ENCODE measurements around the gene ZNF609.

ZNF609 gene

GRCh38 chr15:64712353-64712752, 252.0 kb downstream of the ZNF609 start:
- no peak overlapping the region for H3K4me3 ChIP-seq (replicated peaks in 1 of 2; ENCODE audit: low read depth in 2 of 2, low read length in 2 of 2)
- no peak for TF ChIP-seq CTCF (IDR thresholded peaks at IDR 0.05; ENCODE audit: low read depth, low read length)
- no peak for DNase-seq (ENCODE audit: low read depth in 2 of 2)

GRCh38 chr15:64713592-64713991, 253.2 kb downstream of the ZNF609 start:
- no peak for TF ChIP-seq CTCF (IDR thresholded peaks at IDR 0.05; ENCODE audit: low read depth, low read length)
- no peak for DNase-seq (ENCODE audit: low read depth in 2 of 2)
- no peak overlapping the region for H3K4me3 ChIP-seq (replicated peaks in 1 of 2; ENCODE audit: low read depth in 2 of 2, low read length in 2 of 2)

- no peak for DNase-seq (ENCODE audit: low read depth in 2 of 2)
- H3K4me3 ChIP-seq (replicated peaks in 1 of 2; ENCODE audit: low read depth in 2 of 2, low read length in 2 of 2), result no peak overlapping the region
- TF ChIP-seq CTCF (IDR thresholded peaks at IDR 0.05; ENCODE audit: low read depth, low read length), result no peak
Measured at GRCh38 chr15:64716452-64716851, 256.1 kb downstream of the ZNF609 start.

GRCh38 chr15:64717130-64717529, 256.8 kb downstream of the ZNF609 start:
- no peak overlapping the region for H3K4me3 ChIP-seq (replicated peaks in 1 of 2; ENCODE audit: low read depth in 2 of 2, low read length in 2 of 2)
- TF ChIP-seq CTCF (IDR thresholded peaks at IDR 0.05; ENCODE audit: low read depth, low read length), result no peak
- no peak for DNase-seq (ENCODE audit: low read depth in 2 of 2)

GRCh38 chr15:64717735-64718495, 257.5 kb downstream of the ZNF609 start:
- no peak for TF ChIP-seq CTCF (IDR thresholded peaks at IDR 0.05; ENCODE audit: low read depth, low read length)
- no peak for DNase-seq (ENCODE audit: low read depth in 2 of 2)
- H3K4me3 ChIP-seq (replicated peaks in 1 of 2; ENCODE audit: low read depth in 2 of 2, low read length in 2 of 2), result no peak overlapping the region

- H3K4me3 ChIP-seq (replicated peaks in 1 of 2; ENCODE audit: low read depth in 2 of 2, low read length in 2 of 2), result no peak overlapping the region
- TF ChIP-seq CTCF (IDR thresholded peaks at IDR 0.05; ENCODE audit: low read depth, low read length), result no peak
- DNase-seq (ENCODE audit: low read depth in 2 of 2), result no peak
Measured at GRCh38 chr15:64720188-64720587, 259.8 kb downstream of the ZNF609 start.

GRCh38 chr15:64730151-64730550, 269.8 kb downstream of the ZNF609 start:
- DNase-seq (ENCODE audit: low read depth in 2 of 2), result no peak
- no peak for TF ChIP-seq CTCF (IDR thresholded peaks at IDR 0.05; ENCODE audit: low read depth, low read length)
- H3K4me3 ChIP-seq (replicated peaks in 1 of 2; ENCODE audit: low read depth in 2 of 2, low read length in 2 of 2), result no peak overlapping the region

All from cardiac fibroblast (primary cell).